K562 (cell line): Measurements from ENCODE around the gene COPA. TPM values are rescaled to one million over a fixed set of nuclear protein-coding genes. Genes with fewer than 3 reads are reported as not detected.

Source experiments
- ATAC-seq: fragments of 200-7000 bp; cut with Tn5 transposase; 3 replicates; pipeline ENCODE4 v1.9.1; 2020; ENCODE audit warnings: moderate library complexity
- BruUV-seq: library from RNA; stranded (reverse); fragments of 400-500 nt; replicated peaks from 2 replicates; lab custom pipeline; 2021; lab: Mats Ljungman, UMichigan
- CTCF ChIA-PET: fragments of 300-600 bp; formaldehyde crosslinking; extraction: SDS; loops from one replicate; lab custom pipeline; 2021; ENCODE audit warnings: low intra/inter-chr PET ratio; lab: Yijun Ruan, JAX
- POLR2A ChIA-PET: fragments of 300-600, 350-650 bp; sonication (Branson Sonifier 250); formaldehyde crosslinking; extraction: SDS; loops from one replicate; lab custom pipeline; 2021; ENCODE audit warnings: antibody characterized with exemption, inconsistent platforms; lab: Yijun Ruan, JAX
- DNase-seq, 4 experiments: peaks; one replicate each; pipeline versions ENCODE4 v3.0.0 to v3.0.0-alpha.2; 2011 to 2018; ENCODE audit warnings: low spot score in 3 of 4, mixed read lengths in 3 of 4; ENCODE audit errors: extremely low read depth in 1 of 4
- FAIRE-seq: peaks from 2 replicates; lab custom pipeline; 2011; peaks lifted over from hg19 to GRCh38; lab: Jason Lieb, UNC
- H2AFZ ChIP-seq: 2 replicates; pipeline ENCODE4 v1.6.0; 2011; ENCODE audit warnings: low read depth, low read length, control low read depth, inconsistent platforms
- H3K27ac ChIP-seq: fragments of 200-600 bp; 3 replicates; pipeline ENCODE4 v1.8.0; 2011; ENCODE audit warnings: low read depth, mild to moderate bottlenecking, control low read depth, inconsistent platforms, low read length, moderate library complexity, mixed read lengths; ENCODE audit errors: extremely low read depth
- H3K27me3 ChIP-seq, 2 experiments: fragments of 300-600 bp in 1 of 2; 2 replicates in 1 of 2; 3 replicates in 1 of 2; pipeline versions ENCODE4 v1.6.0 to v1.8.0; 2011; ENCODE audit warnings: inconsistent platforms in 2 of 2, low read length in 2 of 2, mild to moderate bottlenecking in 1 of 2, mixed read lengths in 1 of 2, moderate library complexity in 1 of 2; ENCODE audit not compliant: control insufficient read depth in 2 of 2, insufficient read depth in 2 of 2
- H3K36me3 ChIP-seq: fragments of 300-600 bp; 3 replicates; pipeline ENCODE4 v1.8.0; 2011; ENCODE audit warnings: mild to moderate bottlenecking, low read length, inconsistent platforms; ENCODE audit not compliant: control insufficient read depth, insufficient read depth
- H3K4me1 ChIP-seq, 2 experiments: fragments of 200-600 bp in 1 of 2; replicated peaks in 1 of 2; 2 replicates in 1 of 2; 3 replicates in 1 of 2; pipeline versions ENCODE4 v1.5.1 to v1.8.0; 2011; ENCODE audit warnings: inconsistent platforms in 2 of 2, low read length in 2 of 2, mild to moderate bottlenecking in 1 of 2, mixed read lengths in 1 of 2, moderate library complexity in 1 of 2; ENCODE audit not compliant: control insufficient read depth in 2 of 2, insufficient read depth in 2 of 2
- H3K4me2 ChIP-seq: 2 replicates; pipeline ENCODE4 v1.6.1; 2011; ENCODE audit warnings: low read length, control low read depth, inconsistent platforms, mixed read lengths; ENCODE audit not compliant: insufficient read depth
- H3K4me3 ChIP-seq: fragments of 200-600 bp; sonication (generic), shearing (Covaris generic); 2 replicates; pipeline ENCODE4 v1.5.1; 2016; ENCODE audit warnings: control low read depth, inconsistent platforms
- H3K79me2 ChIP-seq: fragments of 200-600 bp; 3 replicates; pipeline ENCODE4 v1.8.0; 2011; ENCODE audit warnings: low read length, inconsistent platforms; ENCODE audit not compliant: control insufficient read depth, insufficient read depth
- H3K9ac ChIP-seq, 2 experiments: 2 replicates each; pipeline versions ENCODE4 v1.6.0 to v1.6.1; 2011; ENCODE audit warnings: low read depth in 2 of 2, low read length in 2 of 2, control low read depth in 1 of 2, inconsistent platforms in 1 of 2, mild to moderate bottlenecking in 1 of 2, mixed read lengths in 1 of 2; ENCODE audit not compliant: insufficient read depth in 1 of 2
- H3K9me1 ChIP-seq: one replicate; pipeline ENCODE4 v1.6.0; 2011; ENCODE audit warnings: inconsistent platforms, mild to moderate bottlenecking, low read length, moderate library complexity; ENCODE audit not compliant: control insufficient read depth, insufficient read depth
- H3K9me3 ChIP-seq: replicated peaks from 2 replicates; pipeline ENCODE4 v1.5.1; 2011; ENCODE audit warnings: low read depth, low read length, inconsistent platforms; ENCODE audit not compliant: control insufficient read depth, insufficient read depth
- H4K20me1 ChIP-seq: replicated peaks from 2 replicates; pipeline ENCODE4 v1.6.1; 2011; ENCODE audit warnings: low read length, inconsistent platforms, mixed read lengths; ENCODE audit not compliant: control insufficient read depth, insufficient read depth
- CBFA2T3 ChIP-seq: fragments of 450-650 bp; IDR thresholded peaks from 2 replicates; pipeline ENCODE4 v1.6.1; 2017
- FOSL1 ChIP-seq: fragments of 200-800 bp; sonication (Bioruptor generic); conservative IDR thresholded peaks from 2 replicates; pipeline ENCODE4 v1.6.1; 2016; ENCODE audit warnings: missing genetic modification characterization, missing compliant biosample characterization
- NELFE ChIP-seq: IDR thresholded peaks from 2 replicates; pipeline ENCODE4 v1.6.1; 2011; ENCODE audit warnings: mild to moderate bottlenecking; ENCODE audit not compliant: insufficient read depth, insufficient read length
- NFXL1 ChIP-seq: fragments of 450-650 bp; formaldehyde crosslinking; IDR thresholded peaks from 2 replicates; pipeline ENCODE4 v1.4.0; 2021; ENCODE audit warnings: mild to moderate bottlenecking
- PCBP2 ChIP-seq: fragments of 200-400 bp; formaldehyde crosslinking; IDR thresholded peaks from 2 replicates; pipeline ENCODE4 v1.6.1; 2018; ENCODE audit warnings: low read length, low read depth, mild to moderate bottlenecking, moderate library complexity; ENCODE audit not compliant: poor library complexity, severe bottlenecking
- POLR2AphosphoS2 ChIP-seq: IDR thresholded peaks from 2 replicates; pipeline ENCODE4 v1.6.1; 2012; ENCODE audit warnings: low read length, improper control_type of control experiment
- RCOR1 ChIP-seq, 2 experiments: IDR thresholded peaks; 2 replicates each; pipeline ENCODE4 v1.6.1; 2012; ENCODE audit warnings: low read depth in 2 of 2, low read length in 2 of 2, borderline replicate concordance in 1 of 2, improper control_type of control experiment in 1 of 2
- SAFB ChIP-seq: fragments of 200-400 bp; formaldehyde crosslinking; IDR thresholded peaks from 2 replicates; pipeline ENCODE4 v1.6.1; 2017; ENCODE audit warnings: low read depth, low read length, borderline replicate concordance
- TBL1XR1 ChIP-seq, 2 experiments: IDR thresholded peaks; 2 replicates each; pipeline ENCODE4 v1.6.1; 2012; ENCODE audit warnings: improper control_type of control experiment in 2 of 2, low read length in 2 of 2, mild to moderate bottlenecking in 1 of 2
- TBP ChIP-seq: optimal IDR thresholded peaks from 2 replicates; pipeline ENCODE3; 2011; ENCODE audit warnings: low read depth, low read length, improper control_type of control experiment
- ZNF12 ChIP-seq: sonication (generic); formaldehyde crosslinking; IDR thresholded peaks from 2 replicates; pipeline ENCODE4 v1.4.0; 2020; ENCODE audit warnings: mild to moderate bottlenecking, missing genetic modification reagents
- ZNF146 ChIP-seq: IDR thresholded peaks from one replicate; pipeline ENCODE4 v1.6.1; 2018; ENCODE audit warnings: missing compliant biosample characterization; ENCODE audit not compliant: unreplicated experiment
- ZNF75A ChIP-seq: fragments of 450-650 bp; formaldehyde crosslinking; IDR thresholded peaks from 2 replicates; pipeline ENCODE4 v1.4.0; 2020; ENCODE audit warnings: mild to moderate bottlenecking
- WGBS: fragments of 100-300 bp; shearing (Covaris generic); methylation state at CpG from one replicate; pipeline ENCODE4 v1.1.6; 2016; ENCODE audit warnings: low coverage, mixed read lengths; ENCODE audit not compliant: insufficient coverage; ENCODE audit errors: missing lambda C conversion rate; 5-methylcytosine and 5-hydroxymethylcytosine counted together
- in situ Hi-C: fragments of 300-500 bp; cut with MboI; formaldehyde crosslinking; loops from 4 replicates; pipeline ENCODE4 v1.15.0; 2018; ENCODE audit warnings: inconsistent platforms, mixed read lengths
- intact Hi-C: fragments of 100-400 bp; cut with micrococcal nuclease; formaldehyde crosslinking; loops from 2 replicates; pipeline ENCODE4 v1.14.2; 2022
- polyA plus RNA-seq, 8 experiments: library from polyadenylated mRNA; depleted of rRNA in 4 of 8; stranded (reverse) in 5 of 8; unstranded in 3 of 8; fragments of >200 nt; fragmentation: Nextera tagmentation in 2 of 8; fragmentation: Illumina TruSeq in 1 of 8; extraction: Ambion mirVana in 2 of 8; extraction: Trizol in 1 of 8; gene quantifications; 2 replicates each; pipeline versions ENCODE4 v1.2.1 to v1.2.3, GENCODE V29; 2011 to 2014; ENCODE audit warnings: inconsistent platforms in 1 of 8, missing spikeins in 1 of 8
- total RNA-seq, 7 experiments: library from RNA; depleted of rRNA in 6 of 7; stranded (reverse); fragments of >200 nt in 6 of 7; fragmentation: Illumina TruSeq in 2 of 7; extraction: Trizol in 2 of 7; gene quantifications; 2 replicates each; pipeline versions ENCODE4 v1.2.1 to v1.2.3, GENCODE V29; 2011 to 2021; ENCODE audit warnings: low replicate concordance in 1 of 7
- TF ChIP-seq, protein P1 (sequence below): fragments of 450-650 bp; IDR thresholded peaks from 2 replicates; pipeline ENCODE4 v1.6.1; 2018; ENCODE audit not compliant: partially characterized antibody
- TF ChIP-seq, protein P2 (sequence below): fragments of 450-650 bp; conservative IDR thresholded peaks from 2 replicates; pipeline ENCODE4 v1.6.1; 2016; ENCODE audit warnings: missing genetic modification characterization, low read depth, mild to moderate bottlenecking, missing compliant biosample characterization, moderate library complexity

Gene COPA
- total and polyA plus RNA-seq, 9 of the 15 experiments (the other 6 are each of a cell fraction or from before 2014, with no cell fraction given): 49.8 to 222 (median 110) TPM

GRCh38 chr1:160261556-160261892 is 81.5 kb downstream of the COPA start (continued):
- TF ChIP-seq NELFE (no peak), TBP (peak; percentile 49)
- TF ChIP-seq, protein P1, sequence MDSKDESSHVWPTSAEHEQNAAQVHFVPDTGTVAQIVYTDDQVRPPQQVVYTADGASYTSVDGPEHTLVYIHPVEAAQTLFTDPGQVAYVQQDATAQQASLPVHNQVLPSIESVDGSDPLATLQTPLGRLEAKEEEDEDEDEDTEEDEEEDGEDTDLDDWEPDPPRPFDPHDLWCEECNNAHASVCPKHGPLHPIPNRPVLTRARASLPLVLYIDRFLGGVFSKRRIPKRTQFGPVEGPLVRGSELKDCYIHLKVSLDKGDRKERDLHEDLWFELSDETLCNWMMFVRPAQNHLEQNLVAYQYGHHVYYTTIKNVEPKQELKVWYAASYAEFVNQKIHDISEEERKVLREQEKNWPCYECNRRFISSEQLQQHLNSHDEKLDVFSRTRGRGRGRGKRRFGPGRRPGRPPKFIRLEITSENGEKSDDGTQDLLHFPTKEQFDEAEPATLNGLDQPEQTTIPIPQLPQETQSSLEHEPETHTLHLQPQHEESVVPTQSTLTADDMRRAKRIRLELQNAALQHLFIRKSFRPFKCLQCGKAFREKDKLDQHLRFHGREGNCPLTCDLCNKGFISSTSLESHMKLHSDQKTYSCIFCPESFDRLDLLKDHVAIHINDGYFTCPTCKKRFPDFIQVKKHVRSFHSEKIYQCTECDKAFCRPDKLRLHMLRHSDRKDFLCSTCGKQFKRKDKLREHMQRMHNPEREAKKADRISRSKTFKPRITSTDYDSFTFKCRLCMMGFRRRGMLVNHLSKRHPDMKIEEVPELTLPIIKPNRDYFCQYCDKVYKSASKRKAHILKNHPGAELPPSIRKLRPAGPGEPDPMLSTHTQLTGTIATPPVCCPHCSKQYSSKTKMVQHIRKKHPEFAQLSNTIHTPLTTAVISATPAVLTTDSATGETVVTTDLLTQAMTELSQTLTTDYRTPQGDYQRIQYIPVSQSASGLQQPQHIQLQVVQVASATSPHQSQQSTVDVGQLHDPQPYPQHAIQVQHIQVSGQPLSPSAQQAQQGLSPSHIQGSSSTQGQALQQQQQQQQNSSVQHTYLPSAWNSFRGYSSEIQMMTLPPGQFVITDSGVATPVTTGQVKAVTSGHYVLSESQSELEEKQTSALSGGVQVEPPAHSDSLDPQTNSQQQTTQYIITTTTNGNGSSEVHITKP: peak; percentile 9
- TF ChIP-seq, all 486 proteins: peak for 25

- Histone ChIP-seq H4K20me1 (no peaks in the 10 kb centered on the region), H3K4me1 (peaks cover 6 to 20% of the 10 kb centered on the region in 2 experiments; a peak in 4 of 5 replicates), H3K9me3 (no peaks in the 10 kb centered on the region), H3K4me3 (peak overlapping the region; percentile 77), H3K27me3 (no peaks in the 10 kb centered on the region), H3K36me3 (peaks cover 29% of the 10 kb centered on the region; the same call in 2 of the 3 replicates), H2AFZ (no peak overlapping the region), H3K27ac (peak overlapping the region; percentile 98; the same call in 2 of the 3 replicates), H3K9me1 (no peaks in the 10 kb centered on the region), H3K9ac (peak overlapping the region; percentile 72 to 98; a peak in 3 of 4 replicates), H3K4me2 (peak overlapping the region; percentile 93), H3K79me2 (peaks cover 61% of the 10 kb centered on the region)
- WGBS: 29% methylated on average over 6 of the region's 6 CpGs
- ATAC-seq (no peak), FAIRE-seq (peak; percentile 42), DNase-seq (peak in 1 of 4 experiments; percentile 54)
- ChIA-PET POLR2A (interaction anchor here (0.5 to 3.0 kb wide), 7 partner anchors 8 to 190 kb away, joined by 3 to 31 read pairs (median 4); partner anchors contain the start of genes KCNJ10 and PEX19), CTCF (no interaction called here)
- in situ Hi-C loops (no loop called here), intact Hi-C loops (loop anchor here (5.0 to 10.0 kb wide), 2 partner anchors 117 to 336 kb away; partner anchors contain the start of gene TAGLN2)
- BruUV-seq: no TSS peak
- TF ChIP-seq ZNF12 (no peak), SAFB (no peak), FOSL1 (tag) (no peak), NFXL1 (CRISPR knock-in tag) (no peak), RCOR1 (IDR thresholded peaks at IDR 0.05; ENCODE audit: borderline replicate concordance in 1 of 2, low read depth in 2 of 2, low read length in 2 of 2) (0 out of 4 replicates have a peak, but pooled peaks of 1 of the 2 experiments have one; percentile 11), ZNF146 (no peak), CBFA2T3 (0 out of 2 replicates have a peak, but pooled peaks have one; percentile 2), POLR2AphosphoS2 (no peak), TBL1XR1 (IDR thresholded peaks at IDR 0.05; ENCODE audit: low read length in 2 of 2) (0 out of 4 replicates have a peak, but pooled peaks of 1 of the 2 experiments have one; percentile 18), PCBP2 (no peak), ZNF75A (CRISPR knock-in tag) (no peak)
- TF ChIP-seq, protein P2, sequence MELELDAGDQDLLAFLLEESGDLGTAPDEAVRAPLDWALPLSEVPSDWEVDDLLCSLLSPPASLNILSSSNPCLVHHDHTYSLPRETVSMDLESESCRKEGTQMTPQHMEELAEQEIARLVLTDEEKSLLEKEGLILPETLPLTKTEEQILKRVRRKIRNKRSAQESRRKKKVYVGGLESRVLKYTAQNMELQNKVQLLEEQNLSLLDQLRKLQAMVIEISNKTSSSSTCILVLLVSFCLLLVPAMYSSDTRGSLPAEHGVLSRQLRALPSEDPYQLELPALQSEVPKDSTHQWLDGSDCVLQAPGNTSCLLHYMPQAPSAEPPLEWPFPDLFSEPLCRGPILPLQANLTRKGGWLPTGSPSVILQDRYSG (tag): no peak
Observed at GRCh38 chr1:160260406-160261382, 82.4 kb downstream of the COPA start.
